BLaER1 (cell line): ENCODE measurements around the gene DDIT4.
A peak's percentile ranks its signal among the peaks of the same experiment; 100 is the strongest.
"Not testable (repeated sequence)": the region's sequence is repeated elsewhere in the genome, so short reads cannot be mapped to it uniquely, and the experiment has no call there.

ENCODE experiments used
- H3K27ac ChIP-seq: shearing (Covaris generic); formaldehyde crosslinking; 2 replicates; pipeline ENCODE4 v1.8.1; 2022
- H3K27me3 ChIP-seq: shearing (Covaris generic); formaldehyde crosslinking; 2 replicates; pipeline ENCODE4 v1.8.1; 2022
- H3K36me3 ChIP-seq: shearing (Covaris generic); formaldehyde crosslinking; 2 replicates; pipeline ENCODE4 v1.8.1; 2022
- H3K4me1 ChIP-seq: shearing (Covaris generic); formaldehyde crosslinking; 2 replicates; pipeline ENCODE4 v1.8.1; 2022
- H3K4me2 ChIP-seq: shearing (Covaris generic); formaldehyde crosslinking; 2 replicates; pipeline ENCODE4 v1.8.1; 2022
- H3K4me3 ChIP-seq: shearing (Covaris generic); formaldehyde crosslinking; 2 replicates; pipeline ENCODE4 v1.8.1; 2022
- H3K9ac ChIP-seq: shearing (Covaris generic); formaldehyde crosslinking; 2 replicates; pipeline ENCODE4 v1.8.1; 2022
- H3K9me3 ChIP-seq: shearing (Covaris generic); formaldehyde crosslinking; 2 replicates; pipeline ENCODE4 v1.8.1; 2022
- H4K20me1 ChIP-seq: shearing (Covaris generic); formaldehyde crosslinking; 2 replicates; pipeline ENCODE4 v1.8.1; 2022
- Cebpa-rat ChIP-seq: shearing (Covaris generic); IDR thresholded peaks from 2 replicates; pipeline ENCODE4 v1.8.1; 2022

Gene DDIT4

GRCh38 chr10:72303424-72304128 lies 29.9 kb downstream of the DDIT4 start:
- Histone ChIP-seq H3K4me1 (peaks cover 81% of the 10 kb centered on the region), H3K27ac (peak overlapping the region; percentile 33), H4K20me1 (no peaks in the 10 kb centered on the region), H3K27me3 (no peaks in the 10 kb centered on the region), H3K36me3 (no peaks in the 10 kb centered on the region), H3K4me2 (peak overlapping the region; percentile 29), H3K9ac (peak overlapping the region; percentile 57; the same call in 1 of the 2 replicates), H3K9me3 (peaks cover 8% of the 10 kb centered on the region), H3K4me3 (no peak overlapping the region)
- TF ChIP-seq Cebpa-rat: no peak

- TF ChIP-seq Cebpa-rat: no peak
- peaks cover 95% of the 10 kb centered on the region for H3K4me1 ChIP-seq
Observed at GRCh38 chr10:72306215-72306760, 32.6 kb downstream of the DDIT4 start.

GRCh38 chr10:72307711-72308110 lies 34.0 kb downstream of the DDIT4 start:
- H3K36me3 ChIP-seq, H3K27me3 ChIP-seq, H4K20me1 ChIP-seq, H3K9me3 ChIP-seq, H3K4me3 ChIP-seq, H3K9ac ChIP-seq: not testable (repeated sequence)
- peak overlapping the region; percentile 86 for H3K4me2 ChIP-seq
- peaks cover 95% of the 10 kb centered on the region for H3K4me1 ChIP-seq
- H3K27ac ChIP-seq: peak overlapping the region; percentile 78

More at GRCh38 chr10:72306215-72306760, 32.6 kb downstream of the DDIT4 start:
- H3K9me3 ChIP-seq: no peaks in the 10 kb centered on the region
- peak overlapping the region; percentile 86 for H3K4me2 ChIP-seq
- H3K4me3 ChIP-seq: no peak overlapping the region
- H3K36me3 ChIP-seq: no peaks in the 10 kb centered on the region
- no peaks in the 10 kb centered on the region for H4K20me1 ChIP-seq
- no peaks in the 10 kb centered on the region for H3K27me3 ChIP-seq
- H3K27ac ChIP-seq: peak overlapping the region; percentile 71
- H3K9ac ChIP-seq: no peak overlapping the region

- H3K4me1 ChIP-seq: peaks cover 88% of the 10 kb centered on the region
- H3K4me3 ChIP-seq: no peak overlapping the region
- TF ChIP-seq Cebpa-rat: no peak
- no peaks in the 10 kb centered on the region for H3K27me3 ChIP-seq
- peak overlapping the region; percentile 55 for H3K9ac ChIP-seq
- H3K36me3 ChIP-seq: no peaks in the 10 kb centered on the region
- no peaks in the 10 kb centered on the region for H3K9me3 ChIP-seq
- peak overlapping the region; percentile 86 for H3K4me2 ChIP-seq
- peak overlapping the region; percentile 78 for H3K27ac ChIP-seq
- no peaks in the 10 kb centered on the region for H4K20me1 ChIP-seq
Observed at GRCh38 chr10:72308320-72308987, 34.7 kb downstream of the DDIT4 start.

GRCh38 chr10:72309290-72310240 lies 35.8 kb downstream of the DDIT4 start:
- Histone ChIP-seq H3K27ac (peak overlapping the region; percentile 78), H3K4me2 (peak overlapping the region; percentile 86), H3K9me3 (no peaks in the 10 kb centered on the region), H3K4me1 (peaks cover 84% of the 10 kb centered on the region), H4K20me1 (no peaks in the 10 kb centered on the region), H3K36me3 (no peaks in the 10 kb centered on the region), H3K27me3 (no peaks in the 10 kb centered on the region), H3K4me3 (no peak overlapping the region), H3K9ac (peak overlapping the region; percentile 55; the same call in 1 of the 2 replicates)
- no peak for TF ChIP-seq Cebpa-rat

GRCh38 chr10:72310241-72310633 lies 36.5 kb downstream of the DDIT4 start:
- no peak overlapping the region for H3K27ac ChIP-seq
- no peaks in the 10 kb centered on the region for H3K36me3 ChIP-seq
- no peaks in the 10 kb centered on the region for H3K9me3 ChIP-seq
- TF ChIP-seq Cebpa-rat: no peak
- no peaks in the 10 kb centered on the region for H4K20me1 ChIP-seq
- no peak overlapping the region for H3K4me3 ChIP-seq
- peak overlapping the region; percentile 86 for H3K4me2 ChIP-seq
- H3K4me1 ChIP-seq: peaks cover 84% of the 10 kb centered on the region
- H3K27me3 ChIP-seq: no peaks in the 10 kb centered on the region
- 0 out of 2 replicates have a peak overlapping the region, but pooled peaks have one; percentile 4 for H3K9ac ChIP-seq

GRCh38 chr10:72310636-72311035 lies 36.9 kb downstream of the DDIT4 start:
- TF ChIP-seq Cebpa-rat: no peak
- Histone ChIP-seq H3K27ac (no peak overlapping the region), H3K9ac (0 out of 2 replicates have a peak overlapping the region, but pooled peaks have one; percentile 4), H3K36me3 (no peaks in the 10 kb centered on the region), H3K9me3 (no peaks in the 10 kb centered on the region), H3K4me2 (peak overlapping the region; percentile 86), H4K20me1 (no peaks in the 10 kb centered on the region), H3K4me1 (peaks cover 84% of the 10 kb centered on the region), H3K4me3 (no peak overlapping the region), H3K27me3 (no peaks in the 10 kb centered on the region)

GRCh38 chr10:72311667-72312066 lies 37.9 kb downstream of the DDIT4 start:
- no peaks in the 10 kb centered on the region for H3K27me3 ChIP-seq
- H4K20me1 ChIP-seq: no peaks in the 10 kb centered on the region
- no peak overlapping the region for H3K4me3 ChIP-seq
- H3K9ac ChIP-seq: no peak overlapping the region
- no peak for TF ChIP-seq Cebpa-rat
- H3K4me2 ChIP-seq: no peak overlapping the region
- no peak overlapping the region for H3K27ac ChIP-seq
- H3K4me1 ChIP-seq: peaks cover 84% of the 10 kb centered on the region
- H3K9me3 ChIP-seq: no peaks in the 10 kb centered on the region
- no peaks in the 10 kb centered on the region for H3K36me3 ChIP-seq

GRCh38 chr10:72312865-72313391 lies 39.2 kb downstream of the DDIT4 start:
- Histone ChIP-seq H3K4me3 (no peak overlapping the region), H3K36me3 (no peaks in the 10 kb centered on the region), H3K9ac (no peak overlapping the region), H4K20me1 (no peaks in the 10 kb centered on the region), H3K9me3 (no peaks in the 10 kb centered on the region), H3K4me1 (peaks cover 84% of the 10 kb centered on the region), H3K27ac (no peak overlapping the region), H3K27me3 (no peaks in the 10 kb centered on the region), H3K4me2 (no peak overlapping the region)
- no peak for TF ChIP-seq Cebpa-rat
